Measurements from ENCODE around the gene DNAH1. TPM values are rescaled to one million over a fixed set of nuclear protein-coding genes. Genes with fewer than 3 reads are reported as not detected.
A peak's percentile ranks its signal among the peaks of the same experiment; 100 is the strongest.

DNAH1 gene
- total RNA-seq, 1 donor from 2014 or later: 3.3 TPM

DNA sequence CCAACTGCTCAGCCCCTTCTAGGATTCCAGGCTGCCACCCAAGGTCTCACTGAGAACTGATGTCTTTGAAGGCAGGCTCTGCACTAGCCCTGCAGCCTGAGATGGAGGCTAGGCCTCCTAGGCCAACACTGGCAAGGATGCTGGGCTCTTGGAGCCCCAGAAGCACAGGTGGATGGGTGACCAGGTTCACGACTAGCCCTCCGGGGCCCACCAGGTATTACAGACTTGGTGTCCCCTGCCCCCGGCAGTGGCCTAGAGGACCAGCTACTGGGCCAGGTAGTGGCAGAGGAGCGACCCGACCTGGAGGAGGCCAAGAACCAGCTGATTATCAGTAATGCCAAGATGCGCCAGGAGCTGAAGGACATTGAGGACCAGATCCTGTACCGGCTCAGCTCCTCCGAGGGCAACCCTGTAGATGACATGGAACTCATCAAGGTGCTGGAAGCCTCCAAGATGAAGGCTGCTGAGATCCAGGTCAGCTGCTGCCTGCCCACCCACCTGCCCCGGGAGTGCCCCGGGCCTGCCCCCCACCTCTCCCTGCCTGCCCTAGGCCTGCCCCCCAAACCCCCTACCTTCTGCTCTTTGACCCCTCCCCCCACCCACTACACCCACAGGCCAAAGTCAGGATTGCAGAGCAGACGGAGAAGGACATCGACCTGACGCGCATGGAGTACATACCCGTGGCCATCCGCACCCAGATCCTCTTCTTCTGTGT lies 76.3 kb downstream of the DNAH1 start:
- no peak for DNase-seq

DNA sequence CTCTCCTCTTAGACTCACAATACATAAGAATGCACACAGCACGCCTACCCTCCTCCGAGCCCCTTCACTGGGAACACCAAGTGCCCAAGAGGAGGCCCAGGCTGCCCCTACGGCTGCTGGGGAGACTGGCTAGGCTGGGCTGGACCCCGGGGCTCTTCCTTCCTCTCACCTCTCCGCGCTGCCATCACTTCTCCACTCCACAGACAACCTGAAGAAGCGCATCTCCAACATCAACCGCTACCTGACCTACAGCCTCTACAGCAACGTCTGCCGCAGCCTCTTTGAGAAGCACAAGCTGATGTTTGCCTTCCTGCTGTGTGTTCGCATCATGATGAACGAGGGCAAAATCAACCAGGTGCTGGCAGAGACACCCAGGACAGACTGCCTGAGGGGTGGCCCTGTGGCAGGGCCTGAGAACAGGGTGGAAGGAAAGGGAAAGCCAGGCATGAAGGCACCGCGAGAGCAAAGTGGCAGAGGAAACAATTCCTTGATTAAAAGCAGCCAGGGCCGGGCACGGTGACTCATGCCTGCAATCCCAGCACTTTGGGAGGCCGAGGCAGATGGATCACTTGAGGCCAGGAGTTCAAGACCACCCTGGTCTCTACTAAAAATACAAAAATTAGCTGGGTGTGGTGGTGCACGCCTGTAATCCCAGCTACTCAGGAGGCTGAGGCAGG lies 77.2 kb downstream of the DNAH1 start:
- no peak for DNase-seq

DNA sequence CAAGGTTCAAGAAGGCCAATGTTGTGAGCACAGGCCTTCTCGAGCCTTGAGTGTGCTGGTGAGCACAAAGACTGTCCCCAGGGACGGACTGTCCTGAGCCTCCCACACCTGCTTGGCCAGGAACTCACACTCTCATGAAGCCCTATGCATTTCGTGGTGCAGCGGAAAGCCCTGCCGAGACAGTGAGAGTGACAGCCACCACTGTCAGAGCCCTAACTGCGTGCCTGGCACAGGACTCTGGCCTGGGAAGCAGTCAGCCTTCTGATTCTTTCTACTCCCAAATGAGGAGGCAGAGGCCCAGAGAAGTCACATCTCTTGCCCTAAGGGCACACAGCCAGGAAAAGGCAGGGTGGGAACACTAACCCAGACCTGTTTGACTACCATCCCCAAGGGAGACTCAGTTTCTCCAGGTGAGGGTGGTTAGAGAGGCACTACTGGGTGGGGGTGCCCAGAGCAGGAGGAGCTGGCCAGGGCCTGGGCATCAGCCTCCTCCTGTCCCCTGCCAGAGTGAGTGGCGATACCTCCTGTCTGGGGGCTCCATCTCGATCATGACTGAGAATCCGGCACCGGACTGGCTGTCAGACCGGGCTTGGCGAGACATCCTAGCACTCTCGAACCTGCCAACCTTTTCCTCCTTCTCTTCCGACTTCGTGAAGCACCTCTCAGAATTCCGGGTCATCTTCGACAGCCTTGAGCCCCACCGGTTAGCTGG lies 78.0 kb downstream of the DNAH1 start:
- DNase-seq: no peak

DNA sequence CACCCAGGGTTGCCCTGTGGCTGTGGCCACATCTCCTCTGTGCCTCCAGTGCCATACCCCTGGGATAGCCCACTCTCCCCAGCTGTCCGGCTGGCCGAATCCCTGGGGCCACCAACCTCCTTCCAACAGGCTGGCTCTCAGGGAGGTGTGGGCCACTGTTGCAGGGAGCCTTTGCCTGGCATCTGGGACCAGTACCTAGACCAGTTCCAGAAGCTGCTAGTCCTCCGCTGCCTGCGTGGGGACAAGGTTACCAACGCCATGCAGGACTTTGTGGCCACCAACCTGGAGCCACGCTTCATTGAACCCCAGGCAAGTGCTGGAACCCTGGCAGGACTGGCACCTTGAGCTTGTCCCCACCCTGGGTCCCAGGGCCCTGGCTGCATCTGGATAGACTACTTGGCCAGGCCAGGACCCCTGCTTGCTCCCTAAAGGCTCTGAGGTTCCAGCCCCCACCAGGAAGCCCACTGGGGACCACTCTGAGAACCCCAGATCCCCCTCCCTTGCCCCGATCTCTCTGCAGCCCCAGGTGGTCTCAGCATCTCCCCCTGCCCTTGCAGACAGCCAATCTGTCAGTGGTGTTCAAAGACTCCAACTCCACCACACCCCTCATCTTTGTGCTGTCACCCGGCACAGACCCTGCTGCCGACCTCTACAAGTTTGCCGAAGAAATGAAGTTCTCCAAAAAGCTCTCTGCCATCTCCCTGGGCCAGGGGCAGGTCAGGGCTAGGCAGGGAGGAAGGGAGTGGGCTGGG lies 78.8 kb downstream of the DNAH1 start:
- DNase-seq: no peak

DNA sequence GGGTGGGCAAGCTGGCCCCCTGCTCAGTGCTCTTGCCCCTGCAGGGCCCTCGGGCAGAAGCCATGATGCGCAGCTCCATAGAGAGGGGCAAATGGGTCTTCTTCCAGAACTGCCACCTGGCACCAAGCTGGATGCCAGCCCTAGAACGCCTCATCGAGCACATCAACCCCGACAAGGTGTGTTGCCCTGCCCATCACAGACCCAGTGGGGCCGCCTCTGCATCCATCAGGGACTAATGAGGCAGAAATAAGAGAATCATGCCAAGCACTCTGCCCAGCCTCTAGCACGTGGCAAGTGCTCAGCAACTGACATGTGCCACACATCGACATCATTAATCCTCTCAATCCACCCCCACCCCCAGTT lies 79.4 kb downstream of the DNAH1 start:
- DNase-seq: no peak

DNA sequence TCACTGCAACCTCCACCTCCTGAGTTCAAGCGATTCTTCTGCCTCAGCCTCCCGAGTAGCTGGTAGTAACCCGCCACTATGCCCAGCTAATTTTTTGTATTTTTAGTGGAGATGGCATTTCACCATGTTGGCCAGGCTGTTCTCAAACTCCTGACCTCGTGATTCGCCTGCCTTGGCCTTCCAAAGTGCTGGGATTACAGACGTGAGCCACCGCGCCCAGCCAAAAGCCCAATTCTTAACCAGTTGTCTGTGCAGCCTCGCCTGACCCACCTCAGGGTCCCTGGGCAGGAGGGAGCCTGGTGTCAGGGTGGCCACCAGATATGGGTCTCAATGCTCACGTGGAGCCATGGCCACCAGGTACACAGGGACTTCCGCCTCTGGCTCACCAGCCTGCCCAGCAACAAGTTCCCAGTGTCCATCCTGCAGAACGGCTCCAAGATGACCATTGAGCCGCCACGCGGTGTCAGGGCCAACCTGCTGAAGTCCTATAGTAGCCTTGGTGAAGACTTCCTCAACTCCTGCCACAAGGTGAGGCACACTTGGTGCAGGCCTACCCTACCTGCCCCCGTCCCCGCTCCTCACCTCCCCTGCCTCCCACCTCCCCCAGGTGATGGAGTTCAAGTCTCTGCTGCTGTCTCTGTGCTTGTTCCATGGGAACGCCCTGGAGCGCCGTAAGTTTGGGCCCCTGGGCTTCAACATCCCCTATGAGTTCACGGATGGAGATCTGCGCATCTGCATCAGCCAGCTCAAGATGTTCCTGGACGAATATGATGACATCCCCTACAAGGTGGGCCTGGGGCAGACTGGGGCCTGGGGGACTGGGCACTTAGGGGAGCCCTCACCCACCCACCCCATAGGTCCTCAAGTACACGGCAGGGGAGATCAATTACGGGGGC lies 80.1 kb downstream of the DNAH1 start:
- DNase-seq: no peak

DNA sequence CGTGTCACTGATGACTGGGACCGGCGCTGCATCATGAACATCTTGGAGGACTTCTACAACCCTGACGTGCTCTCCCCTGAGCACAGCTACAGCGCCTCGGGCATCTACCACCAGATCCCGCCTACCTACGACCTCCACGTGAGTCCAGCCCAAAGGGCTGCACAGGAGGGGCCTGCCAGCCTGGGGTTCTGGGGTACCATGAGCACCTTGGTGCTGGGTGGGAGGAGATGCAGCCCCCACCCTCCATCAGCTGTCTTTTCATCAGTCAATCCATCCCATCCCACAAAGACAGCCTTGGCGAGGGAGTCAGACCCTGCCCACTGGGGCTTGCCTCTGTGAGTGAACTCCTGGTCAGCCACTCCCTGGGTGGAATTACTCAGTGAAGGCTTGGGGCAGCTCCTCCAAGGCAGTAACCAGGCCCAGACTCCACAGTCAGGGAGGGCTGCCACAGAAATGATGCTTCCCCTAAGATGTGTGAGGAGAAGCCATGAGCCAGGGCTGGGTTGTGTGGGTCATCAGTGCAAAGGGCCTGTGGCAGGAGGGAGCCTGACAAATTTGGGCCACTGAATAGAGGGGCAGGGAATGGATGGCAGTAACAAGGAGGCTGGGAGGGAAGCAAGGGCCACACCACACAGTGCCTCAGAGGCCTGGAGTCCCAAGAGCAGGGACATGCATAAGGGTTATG lies 80.9 kb downstream of the DNAH1 start:
- no peak for DNase-seq

DNA sequence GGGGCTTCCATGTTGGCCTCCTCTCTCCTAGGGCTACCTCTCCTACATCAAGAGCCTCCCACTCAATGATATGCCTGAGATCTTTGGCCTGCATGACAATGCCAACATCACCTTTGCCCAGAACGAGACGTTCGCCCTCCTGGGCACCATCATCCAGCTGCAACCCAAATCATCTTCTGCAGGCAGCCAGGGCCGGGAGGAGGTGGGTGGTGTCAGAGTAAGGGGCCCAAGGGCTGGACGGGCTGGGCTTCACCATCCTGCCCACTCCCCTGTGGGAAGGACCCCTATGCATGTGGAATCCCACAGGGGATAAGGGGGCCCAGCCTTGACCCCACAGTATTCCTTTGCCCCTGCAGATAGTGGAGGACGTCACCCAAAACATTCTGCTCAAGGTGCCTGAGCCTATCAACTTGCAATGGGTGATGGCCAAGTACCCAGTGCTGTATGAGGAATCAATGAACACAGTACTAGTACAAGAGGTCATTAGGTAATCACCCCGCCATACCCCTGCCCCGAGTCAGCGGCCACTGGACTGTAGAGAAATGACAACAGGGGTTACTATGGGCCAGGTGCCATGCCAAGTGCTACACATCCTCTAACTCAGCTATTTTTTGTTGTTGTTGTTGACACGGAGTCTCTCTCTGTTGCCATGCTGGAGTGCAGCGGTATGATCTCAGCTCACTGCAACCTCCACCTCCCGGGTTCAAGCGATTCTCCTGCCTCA lies 81.7 kb downstream of the DNAH1 start:
- DNase-seq: no peak

DNA sequence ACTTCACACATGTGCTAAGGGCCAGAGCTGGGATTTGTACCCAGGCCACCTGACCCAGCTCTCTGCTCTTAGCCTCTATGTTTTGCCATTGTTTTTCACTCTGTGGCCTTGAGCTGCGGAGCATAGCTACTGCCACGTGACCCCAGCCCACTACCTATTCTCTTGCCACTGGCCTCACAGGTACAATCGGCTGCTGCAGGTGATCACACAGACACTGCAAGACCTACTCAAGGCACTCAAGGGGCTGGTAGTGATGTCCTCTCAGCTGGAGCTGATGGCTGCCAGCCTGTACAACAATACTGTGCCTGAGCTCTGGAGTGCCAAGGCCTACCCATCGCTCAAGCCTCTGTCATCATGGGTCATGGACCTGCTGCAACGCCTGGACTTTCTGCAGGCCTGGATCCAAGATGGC lies 82.6 kb downstream of the DNAH1 start:
- DNase-seq: no peak

DNA sequence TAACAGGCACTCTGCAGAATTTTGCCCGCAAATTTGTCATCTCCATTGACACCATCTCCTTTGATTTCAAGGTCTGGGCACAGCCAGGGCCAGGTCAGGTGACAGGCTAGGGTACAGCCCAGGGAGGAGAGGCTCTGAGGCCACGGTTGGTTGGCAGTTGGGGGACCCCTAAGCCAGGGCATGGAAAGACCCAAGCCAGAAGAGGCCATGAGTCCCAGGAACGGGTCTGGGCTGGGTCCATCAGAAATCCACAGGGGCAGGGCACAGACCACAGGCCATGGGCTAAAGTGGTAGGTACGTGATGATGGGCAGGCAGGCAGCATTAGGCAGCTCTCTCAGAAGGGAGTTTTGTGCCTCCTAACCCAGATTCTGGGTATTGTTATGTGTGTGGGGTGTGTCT lies 83.0 kb downstream of the DNAH1 start:
- no peak for DNase-seq

DNA sequence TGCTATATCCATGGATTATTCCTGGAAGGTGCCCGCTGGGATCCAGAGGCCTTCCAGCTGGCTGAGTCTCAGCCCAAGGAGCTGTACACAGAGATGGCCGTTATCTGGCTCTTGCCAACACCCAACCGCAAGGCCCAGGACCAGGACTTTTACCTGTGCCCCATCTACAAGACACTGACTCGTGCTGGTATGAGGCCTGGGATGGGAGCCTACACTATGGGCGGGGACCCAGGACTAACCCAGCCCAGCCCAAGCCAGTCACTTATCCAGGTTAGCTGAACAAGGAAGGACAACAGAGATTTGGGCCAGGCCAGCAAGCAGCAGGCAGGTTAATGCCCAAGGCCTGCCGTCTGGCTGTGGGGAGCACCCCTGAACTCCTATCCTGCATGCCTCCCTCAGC lies 83.5 kb downstream of the DNAH1 start:
- DNase-seq: no peak

DNA sequence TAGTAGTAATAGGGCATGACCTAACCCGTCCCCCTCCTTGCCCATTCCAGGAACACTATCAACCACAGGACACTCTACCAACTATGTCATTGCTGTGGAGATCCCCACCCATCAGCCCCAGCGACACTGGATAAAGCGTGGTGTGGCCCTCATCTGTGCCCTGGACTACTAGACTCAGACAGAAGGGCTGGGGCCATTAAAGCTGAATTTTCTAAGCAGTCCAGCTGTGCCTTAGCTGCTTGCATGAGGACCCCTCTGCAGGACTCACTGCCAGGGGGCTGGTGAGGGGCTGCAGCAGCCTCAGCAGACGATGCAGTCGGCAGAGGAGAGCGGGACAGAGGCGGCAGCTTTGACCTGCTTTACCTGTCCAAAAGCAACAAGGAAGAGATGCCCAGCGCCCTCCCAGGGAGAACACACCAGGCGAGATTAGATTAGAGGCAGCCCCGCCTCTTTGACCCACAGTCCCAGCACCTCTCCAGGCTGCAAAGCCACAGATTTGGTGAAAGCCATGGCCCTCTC lies 84.2 kb downstream of the DNAH1 start:
- no peak for DNase-seq

DNA sequence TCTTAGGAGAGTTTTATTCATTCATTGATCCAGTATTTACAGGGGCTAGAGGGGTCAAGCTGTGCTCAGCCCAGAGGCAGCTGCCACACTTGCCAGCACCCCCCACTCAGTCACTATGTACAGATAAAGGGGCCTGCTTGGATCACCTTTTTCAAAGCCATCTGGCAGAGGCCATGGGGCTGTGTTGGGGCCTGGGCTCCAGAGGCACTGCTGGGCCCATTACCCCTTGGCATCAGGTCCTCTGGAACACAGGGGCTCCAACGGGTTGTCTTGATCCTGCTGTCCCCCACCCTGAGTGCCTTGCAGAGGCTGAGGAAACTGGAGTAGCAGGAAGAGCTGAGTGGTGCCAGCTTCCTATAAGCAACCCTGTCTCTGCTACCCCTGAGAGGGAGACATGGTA lies 84.9 kb downstream of the DNAH1 start:
- DNase-seq: no peak

DNA sequence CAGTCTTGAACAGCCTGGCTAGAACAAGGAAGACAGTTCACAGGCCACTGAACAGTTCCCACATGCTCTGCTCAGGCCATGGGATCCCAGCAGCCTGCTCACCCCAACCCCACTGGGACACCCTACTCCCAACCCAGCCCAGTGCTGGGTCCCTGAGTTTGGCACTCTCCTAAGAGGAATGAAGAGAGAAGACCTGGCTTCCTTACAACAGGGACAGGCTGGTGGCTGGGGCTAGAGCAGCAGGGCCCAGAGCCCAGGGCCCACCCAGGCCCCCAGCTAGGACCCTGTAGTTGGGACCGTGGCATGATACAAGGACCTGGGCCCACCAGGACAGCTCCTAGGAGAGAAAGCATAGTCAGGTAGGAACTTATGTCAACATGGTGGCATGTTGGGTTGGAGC lies 85.4 kb downstream of the DNAH1 start:
- no peak for DNase-seq

DNA sequence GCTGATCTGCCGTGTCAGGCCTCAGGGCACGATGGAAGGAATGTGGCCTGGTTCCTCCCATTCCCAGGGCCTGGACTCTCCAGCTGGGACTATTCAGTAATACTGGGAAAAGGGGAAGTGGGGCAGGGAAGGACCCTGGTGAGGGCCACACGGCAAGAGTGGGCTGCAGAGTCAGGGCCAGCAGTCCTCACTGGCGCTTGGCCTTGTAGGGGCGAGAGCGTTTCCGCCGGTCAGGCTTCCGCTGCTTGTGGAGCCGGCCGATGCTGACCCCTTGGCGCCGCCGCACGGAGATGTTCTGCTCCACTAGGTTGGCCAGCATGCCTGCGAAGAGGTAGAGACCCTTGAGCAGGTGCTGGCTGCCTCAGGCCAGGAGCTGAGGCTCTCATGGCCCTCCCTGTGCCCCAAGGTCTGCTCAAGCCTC lies 86.0 kb downstream of the DNAH1 start:
- DNase-seq: no peak

DNA sequence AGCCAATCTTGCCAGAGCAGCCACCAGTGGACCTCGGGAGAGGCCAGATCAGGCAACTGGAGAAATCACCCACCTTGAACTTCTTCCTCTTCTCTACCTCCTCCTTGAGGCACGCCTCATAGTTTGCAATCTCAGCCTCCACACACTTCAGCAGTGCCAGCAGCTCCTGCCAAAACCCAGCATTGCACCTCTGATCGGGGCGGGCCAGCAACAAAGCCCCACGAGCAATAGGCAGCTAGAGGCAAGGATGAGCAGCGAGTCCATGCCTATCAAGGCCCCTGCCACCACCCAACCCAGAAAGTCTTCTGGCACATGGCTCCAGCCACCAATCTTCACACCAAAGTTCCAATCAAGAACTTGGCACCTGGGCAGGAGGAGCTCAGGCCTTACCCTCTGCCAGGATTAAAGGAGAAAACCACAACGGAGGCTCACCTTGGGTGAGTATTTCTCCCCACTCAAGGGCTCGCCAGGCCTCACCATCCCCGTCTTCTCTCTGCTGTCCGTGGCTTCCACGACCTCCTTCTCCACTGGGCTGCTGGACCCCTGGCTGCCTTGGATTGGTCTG lies 86.7 kb downstream of the DNAH1 start:
- no peak for DNase-seq

DNA sequence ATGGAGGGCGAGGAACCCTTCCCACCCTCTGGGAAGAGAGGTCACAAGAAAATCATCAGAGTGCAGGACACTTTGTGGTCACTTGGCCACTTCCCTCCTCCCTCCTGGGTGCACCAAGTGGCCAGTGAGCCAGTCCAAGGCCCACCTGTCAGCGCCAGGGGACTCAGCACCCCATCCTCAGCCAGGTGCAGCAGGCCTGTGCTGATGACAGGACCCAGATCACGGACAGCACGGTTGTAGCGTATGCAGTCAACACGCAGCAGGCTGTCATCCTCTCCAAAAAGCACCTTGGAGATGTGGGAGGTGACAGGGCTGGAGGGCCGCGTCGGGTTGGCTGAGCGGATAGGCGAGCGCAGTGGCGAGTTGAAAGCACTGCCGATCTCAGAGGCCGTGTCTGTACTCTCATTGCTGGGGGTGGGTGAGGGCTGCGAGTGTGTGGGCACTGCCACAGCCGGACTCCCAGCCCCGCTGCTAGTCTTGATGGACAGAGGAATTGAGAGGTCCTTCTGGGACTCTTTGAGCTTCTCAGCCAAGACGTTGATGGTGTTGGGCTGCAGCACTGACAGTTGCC lies 87.2 kb downstream of the DNAH1 start:
- no peak for DNase-seq

DNA sequence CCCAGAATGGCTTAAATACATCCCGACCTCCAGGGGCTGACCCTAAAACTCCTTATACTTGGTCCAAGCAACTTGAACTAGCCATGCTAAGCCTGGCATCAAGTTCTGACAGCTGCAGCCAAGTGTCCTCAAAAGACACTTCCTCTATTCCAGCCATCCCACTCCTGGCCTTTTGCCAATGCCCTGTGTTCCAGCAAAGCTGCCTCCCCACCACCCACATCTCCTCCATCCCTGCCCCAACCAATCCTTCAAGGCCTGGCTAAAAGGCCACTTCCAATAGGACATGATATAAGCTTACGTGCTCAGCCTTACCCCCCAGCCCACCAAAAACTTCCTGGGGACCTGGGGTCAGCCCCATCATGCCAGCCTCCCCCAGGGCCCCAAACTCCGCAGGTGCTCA lies 87.8 kb downstream of the DNAH1 start:
- peak; percentile 67 for DNase-seq

DNA sequence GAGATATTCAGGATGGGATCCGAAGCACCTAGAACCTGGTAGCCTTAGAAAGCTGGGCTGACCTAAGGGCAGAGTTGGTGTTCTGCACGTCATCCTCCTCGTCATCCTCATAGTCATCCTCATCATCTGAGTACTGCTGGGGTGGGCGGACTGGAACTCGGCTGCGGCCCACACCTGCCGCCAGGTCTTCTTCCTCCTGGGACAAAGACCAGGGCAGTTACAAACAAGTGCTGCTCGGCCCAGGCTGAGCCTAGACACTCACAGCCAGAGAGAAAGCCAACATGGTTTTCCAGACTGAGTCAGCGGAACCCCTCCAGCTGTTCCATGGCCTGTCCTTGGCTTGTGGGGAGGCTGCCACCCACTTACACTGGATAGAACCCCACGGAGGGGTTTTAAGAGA lies 88.3 kb downstream of the DNAH1 start:
- no peak for DNase-seq

DNA sequence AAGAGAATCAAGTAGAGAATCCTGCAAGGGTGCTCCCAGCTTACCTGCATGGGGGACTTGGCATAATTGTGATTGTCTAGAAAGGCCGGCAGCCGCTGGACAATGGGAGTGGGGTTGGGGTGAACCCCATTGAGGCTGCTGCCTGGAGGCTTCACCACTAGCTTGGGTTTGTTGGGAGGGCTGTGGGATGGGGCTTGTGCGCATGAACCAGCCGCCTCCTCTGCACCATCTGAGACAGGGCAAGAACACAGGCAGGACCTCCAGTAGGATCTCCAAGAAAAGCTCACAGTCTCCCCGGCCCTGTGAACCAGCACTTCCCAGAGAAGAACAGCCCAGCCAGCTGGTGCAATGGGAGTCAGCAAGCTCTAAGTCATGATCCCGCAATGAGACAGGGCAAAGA lies 88.9 kb downstream of the DNAH1 start:
- DNase-seq: no peak

Data from tongue (tissue), 2 donors.